HG03469 (cell line): Measurements from ENCODE around the gene TRIP13.
A peak's percentile ranks its signal among the peaks of the same experiment; 100 is the strongest.

Source experiments
- ATAC-seq: cut with Tn5 transposase; IDR thresholded peaks from one replicate; pipeline ENCODE4 v1.9.1; 2021; ENCODE audit warnings: mild to moderate bottlenecking, moderate library complexity, moderate number of reproducible peaks; ENCODE audit not compliant: unreplicated experiment

Gene TRIP13

DNA sequence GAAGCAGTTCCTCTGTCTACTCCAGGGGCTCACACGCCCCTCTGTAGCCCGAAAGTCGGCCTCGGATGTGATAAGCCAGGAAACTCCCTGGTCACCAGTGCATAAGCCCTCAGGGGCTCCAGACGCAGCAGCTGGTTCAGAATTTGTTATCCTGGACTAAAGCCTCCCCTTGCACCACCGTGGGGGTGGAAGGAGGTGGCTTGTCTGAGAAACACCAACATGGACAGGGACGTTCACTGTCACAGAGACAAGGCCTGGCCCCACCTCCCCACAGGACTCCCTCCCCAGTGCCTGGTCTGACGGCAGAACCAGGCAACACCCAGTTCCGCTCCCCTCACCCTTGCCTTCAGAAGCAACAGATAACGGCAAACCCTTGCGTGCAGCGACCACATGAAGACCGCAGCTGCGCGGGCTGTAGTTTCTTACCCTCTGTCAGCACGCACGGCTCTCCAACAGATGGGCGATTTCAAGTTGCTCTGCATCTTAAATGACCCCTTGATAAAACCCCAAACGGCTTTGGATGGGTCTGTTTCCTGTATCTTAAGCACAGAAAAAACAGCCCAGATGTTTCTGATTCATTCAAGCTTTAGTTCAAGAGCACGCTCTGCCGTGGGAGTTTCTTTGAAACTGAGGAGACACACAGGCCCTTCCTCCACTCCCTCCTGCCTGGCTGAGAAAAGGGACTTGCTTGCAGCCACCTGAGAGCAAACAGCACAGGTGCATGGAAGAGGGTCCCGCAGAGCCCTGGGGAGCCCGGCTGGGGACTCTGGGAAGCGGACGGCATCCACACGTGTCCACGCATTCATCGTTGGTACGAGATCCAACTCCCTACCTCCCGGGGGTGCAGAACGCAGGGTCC is 71.2 kb downstream of the TRIP13 start:
- ATAC-seq, result peak; percentile 35

DNA sequence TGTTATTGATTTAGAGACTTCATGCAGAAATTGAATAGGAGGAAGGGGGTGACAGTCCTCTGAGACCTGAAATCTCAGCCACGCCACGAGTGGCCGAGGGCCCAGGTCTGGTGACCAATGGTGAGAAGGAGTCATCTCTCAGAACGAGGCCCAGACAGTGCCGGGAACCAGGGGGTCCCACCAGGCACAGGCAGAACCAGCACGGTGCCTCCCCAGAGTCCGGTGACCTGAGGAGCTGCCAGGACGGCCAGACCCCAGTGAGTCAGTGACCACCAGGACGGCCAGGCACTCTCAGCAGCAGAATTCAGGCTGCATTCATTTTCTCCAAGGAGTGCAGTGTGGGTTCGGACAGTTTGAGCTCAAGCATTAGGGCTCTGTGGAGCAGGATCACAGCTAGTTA is 72.1 kb downstream of the TRIP13 start:
- no peak for ATAC-seq

DNA sequence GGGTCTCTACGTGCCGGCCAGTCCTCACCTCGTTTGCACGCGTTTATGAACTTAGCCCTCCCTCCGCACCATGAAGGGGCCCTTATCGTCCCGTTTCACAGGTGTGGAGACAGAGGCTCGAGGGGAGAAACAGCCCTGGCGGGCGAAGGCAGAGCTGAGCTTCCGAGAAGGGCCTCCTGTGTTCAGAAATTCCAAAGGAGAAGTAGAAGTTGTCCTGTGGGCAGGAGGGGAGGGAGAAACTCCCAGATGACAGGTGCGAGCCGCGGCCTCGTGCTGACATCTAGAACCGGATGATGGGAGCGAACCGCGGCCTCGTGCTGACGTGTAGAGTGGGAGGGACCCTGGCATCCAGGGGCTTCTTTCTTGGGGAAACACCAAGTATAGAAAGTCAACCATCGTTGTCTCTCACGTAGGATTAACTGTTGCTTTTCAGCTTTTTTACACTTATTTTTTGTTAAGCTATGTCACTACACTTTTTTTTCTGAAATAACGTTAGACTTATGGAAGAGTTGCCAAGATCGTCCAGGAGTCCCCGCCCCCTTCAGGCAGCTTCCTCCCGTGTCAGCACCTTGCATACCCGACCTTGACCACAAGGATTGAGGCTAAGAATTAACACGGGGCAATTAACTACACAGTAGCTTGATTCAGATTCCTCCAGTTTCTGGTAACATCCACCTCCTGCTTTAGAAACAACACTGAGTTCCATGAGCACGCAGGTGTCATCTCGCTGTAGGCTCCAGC is 73.1 kb downstream of the TRIP13 start:
- no peak for ATAC-seq

DNA sequence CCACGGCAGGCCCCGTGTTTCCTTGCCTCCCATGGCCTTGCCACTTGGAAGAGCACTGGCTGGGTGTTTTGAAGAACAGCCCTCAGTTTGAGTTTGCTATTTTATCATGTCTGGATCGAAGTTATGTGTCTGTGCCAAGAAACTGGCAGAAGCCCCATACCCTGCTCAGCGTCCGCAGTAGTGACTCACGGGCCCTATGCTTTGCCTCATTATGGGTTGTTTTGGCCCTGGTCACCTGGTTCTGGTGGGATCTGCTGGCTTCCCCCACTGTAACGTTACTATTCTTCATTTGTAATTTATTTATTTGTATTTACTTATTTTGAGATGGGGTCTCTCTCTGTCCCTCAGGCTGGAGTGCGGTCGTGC is 73.6 kb downstream of the TRIP13 start:
- no peak for ATAC-seq

DNA sequence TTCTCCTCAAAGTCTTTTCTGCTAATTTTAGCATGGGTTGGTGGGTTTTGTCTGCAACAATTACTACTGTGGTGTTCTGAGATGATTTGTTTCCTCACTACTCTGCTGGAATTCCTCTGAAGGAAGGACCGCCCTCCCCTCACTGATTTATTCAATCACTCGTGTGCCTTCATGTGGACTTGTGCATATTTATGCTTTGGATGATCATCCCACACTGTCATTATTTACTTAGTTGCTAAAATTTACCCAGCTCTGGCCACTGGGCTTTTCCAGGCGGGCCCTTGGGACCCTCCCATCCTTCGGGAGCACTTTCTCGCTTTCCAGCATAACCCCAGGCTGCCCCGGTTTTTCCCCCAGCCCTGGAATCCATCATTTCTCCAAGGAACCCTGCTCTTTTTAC is 74.3 kb downstream of the TRIP13 start:
- ATAC-seq, result no peak
